Measurements from ENCODE around the gene SLC25A12. TPM values are rescaled to one million over a fixed set of nuclear protein-coding genes. Genes with fewer than 3 reads are reported as not detected.
A peak's percentile ranks its signal among the peaks of the same experiment; 100 is the strongest.

Gene SLC25A12
- total and polyA plus RNA-seq, 2 donors (not counting 3 experiments of a cell fraction or from before 2014, with no cell fraction given): 13.6 to 17.1 TPM

GRCh38 chr2:171807831-171808393 is 86.1 kb downstream of the SLC25A12 start:
- Histone ChIP-seq H3K9me3 (replicated peaks; ENCODE audit: control insufficient read depth, insufficient read depth, low read length) (no peaks in the 10 kb centered on the region), H3K27ac (ENCODE audit: insufficient read depth, low read depth, low read length) (no peak overlapping the region), H3K4me1 (ENCODE audit: control insufficient read depth, extremely low read depth, insufficient read depth, low read length) (peaks cover 6% of the 10 kb centered on the region), H3K9ac (replicated peaks; ENCODE audit: extremely low read depth, insufficient read depth, low read length) (no peak overlapping the region), H3K27me3 (ENCODE audit: control insufficient read depth in 2 of 2, insufficient read depth in 2 of 2, low read length in 2 of 2) (no peaks in the 10 kb centered on the region), H3K36me3 (ENCODE audit: control insufficient read depth in 2 of 2, extremely low read depth in 1 of 2, insufficient read depth in 2 of 2, low read length in 2 of 2) (no peaks in the 10 kb centered on the region), H4K20me1 (replicated peaks; ENCODE audit: control insufficient read depth, extremely low read depth, insufficient read depth, low read length) (no peaks in the 10 kb centered on the region), H3K79me2 (ENCODE audit: control insufficient read depth, insufficient read depth, low read length) (no peaks in the 10 kb centered on the region), H2AFZ (ENCODE audit: low read depth, low read length) (no peak overlapping the region), H3K4me3 (replicated peaks in 1 of 3; ENCODE audit: insufficient read depth in 1 of 3, low read depth in 1 of 3, low read length in 3 of 3) (no peak overlapping the region), H3K4me2 (ENCODE audit: insufficient read depth, low read length) (no peak overlapping the region), H3K9me1 (replicated peaks; ENCODE audit: control insufficient read depth, extremely low read depth, insufficient read depth, low read length) (no peaks in the 10 kb centered on the region)
- ChIA-PET CTCF (interaction anchor here (0.9 to 1.0 kb wide), 3 partner anchors 16 to 320 kb away, joined by 3 to 4 read pairs (median 3); no protein-coding TSS in a partner anchor), POLR2A (interaction anchor here (0.6 kb wide), 1 partner anchor 111 kb away, joined by 3 read pairs; no protein-coding TSS in a partner anchor)
- dilution Hi-C loops (cut with MboI; ENCODE audit: extremely low pct_ligation_motif_present, low sequenced_read_pairs): no loop called here
- DNase-seq (ENCODE audit: low read depth, low spot score) (peak; percentile 9), FAIRE-seq (no peak)
- BruUV-seq (replicated peaks): no TSS peak
- TF ChIP-seq EZH2 (IDR thresholded peaks at IDR 0.05; ENCODE audit: borderline replicate concordance, low read depth, low read length, severe bottlenecking) (no peak), MAX (IDR thresholded peaks at IDR 0.05; ENCODE audit: insufficient read depth, insufficient read length) (no peak), POLR2A (IDR thresholded peaks at IDR 0.05; ENCODE audit: low read depth, low read length) (no peak), GATA2 (IDR thresholded peaks at IDR 0.05; ENCODE audit: insufficient read depth, insufficient read length, low read depth, low read length) (no peak), POLR2AphosphoS5 (IDR thresholded peaks at IDR 0.05; ENCODE audit: insufficient read depth, low read depth, low read length) (no peak), JUN (IDR thresholded peaks at IDR 0.05; ENCODE audit: borderline replicate concordance, insufficient read depth, insufficient read length, low read depth) (no peak), FOS (IDR thresholded peaks at IDR 0.05; ENCODE audit: borderline replicate concordance, insufficient read depth, low read length) (no peak), MYC (IDR thresholded peaks at IDR 0.05; ENCODE audit: low read depth, low read length) (no peak), CTCF (IDR thresholded peaks at IDR 0.05; ENCODE audit: extremely low read depth in 1 of 2, insufficient read depth in 1 of 2, low read depth in 1 of 2, low read length in 2 of 2) (no peak)
- intact Hi-C loops (cut with micrococcal nuclease): no loop called here
